Activated CD8-positive, alpha-beta memory T cell treated with anti-CD3 and anti-CD28 coated beads, Interleukin-2, amount 50 U/mL, for 4 hours (primary cell): Measurements from ENCODE around the gene MUC5B.
A peak's percentile ranks its signal among the peaks of the same experiment; 100 is the strongest.
"Not testable (repeated sequence)": the region's sequence is repeated elsewhere in the genome, so short reads cannot be mapped to it uniquely, and the experiment has no call there.

Experiments
- DNase-seq: peaks from one replicate; pipeline ENCODE4 v3.0.0-alpha.2; 2020

MUC5B gene, protein sequence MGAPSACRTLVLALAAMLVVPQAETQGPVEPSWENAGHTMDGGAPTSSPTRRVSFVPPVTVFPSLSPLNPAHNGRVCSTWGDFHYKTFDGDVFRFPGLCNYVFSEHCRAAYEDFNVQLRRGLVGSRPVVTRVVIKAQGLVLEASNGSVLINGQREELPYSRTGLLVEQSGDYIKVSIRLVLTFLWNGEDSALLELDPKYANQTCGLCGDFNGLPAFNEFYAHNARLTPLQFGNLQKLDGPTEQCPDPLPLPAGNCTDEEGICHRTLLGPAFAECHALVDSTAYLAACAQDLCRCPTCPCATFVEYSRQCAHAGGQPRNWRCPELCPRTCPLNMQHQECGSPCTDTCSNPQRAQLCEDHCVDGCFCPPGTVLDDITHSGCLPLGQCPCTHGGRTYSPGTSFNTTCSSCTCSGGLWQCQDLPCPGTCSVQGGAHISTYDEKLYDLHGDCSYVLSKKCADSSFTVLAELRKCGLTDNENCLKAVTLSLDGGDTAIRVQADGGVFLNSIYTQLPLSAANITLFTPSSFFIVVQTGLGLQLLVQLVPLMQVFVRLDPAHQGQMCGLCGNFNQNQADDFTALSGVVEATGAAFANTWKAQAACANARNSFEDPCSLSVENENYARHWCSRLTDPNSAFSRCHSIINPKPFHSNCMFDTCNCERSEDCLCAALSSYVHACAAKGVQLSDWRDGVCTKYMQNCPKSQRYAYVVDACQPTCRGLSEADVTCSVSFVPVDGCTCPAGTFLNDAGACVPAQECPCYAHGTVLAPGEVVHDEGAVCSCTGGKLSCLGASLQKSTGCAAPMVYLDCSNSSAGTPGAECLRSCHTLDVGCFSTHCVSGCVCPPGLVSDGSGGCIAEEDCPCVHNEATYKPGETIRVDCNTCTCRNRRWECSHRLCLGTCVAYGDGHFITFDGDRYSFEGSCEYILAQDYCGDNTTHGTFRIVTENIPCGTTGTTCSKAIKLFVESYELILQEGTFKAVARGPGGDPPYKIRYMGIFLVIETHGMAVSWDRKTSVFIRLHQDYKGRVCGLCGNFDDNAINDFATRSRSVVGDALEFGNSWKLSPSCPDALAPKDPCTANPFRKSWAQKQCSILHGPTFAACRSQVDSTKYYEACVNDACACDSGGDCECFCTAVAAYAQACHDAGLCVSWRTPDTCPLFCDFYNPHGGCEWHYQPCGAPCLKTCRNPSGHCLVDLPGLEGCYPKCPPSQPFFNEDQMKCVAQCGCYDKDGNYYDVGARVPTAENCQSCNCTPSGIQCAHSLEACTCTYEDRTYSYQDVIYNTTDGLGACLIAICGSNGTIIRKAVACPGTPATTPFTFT (N-terminal part only)

DNA sequence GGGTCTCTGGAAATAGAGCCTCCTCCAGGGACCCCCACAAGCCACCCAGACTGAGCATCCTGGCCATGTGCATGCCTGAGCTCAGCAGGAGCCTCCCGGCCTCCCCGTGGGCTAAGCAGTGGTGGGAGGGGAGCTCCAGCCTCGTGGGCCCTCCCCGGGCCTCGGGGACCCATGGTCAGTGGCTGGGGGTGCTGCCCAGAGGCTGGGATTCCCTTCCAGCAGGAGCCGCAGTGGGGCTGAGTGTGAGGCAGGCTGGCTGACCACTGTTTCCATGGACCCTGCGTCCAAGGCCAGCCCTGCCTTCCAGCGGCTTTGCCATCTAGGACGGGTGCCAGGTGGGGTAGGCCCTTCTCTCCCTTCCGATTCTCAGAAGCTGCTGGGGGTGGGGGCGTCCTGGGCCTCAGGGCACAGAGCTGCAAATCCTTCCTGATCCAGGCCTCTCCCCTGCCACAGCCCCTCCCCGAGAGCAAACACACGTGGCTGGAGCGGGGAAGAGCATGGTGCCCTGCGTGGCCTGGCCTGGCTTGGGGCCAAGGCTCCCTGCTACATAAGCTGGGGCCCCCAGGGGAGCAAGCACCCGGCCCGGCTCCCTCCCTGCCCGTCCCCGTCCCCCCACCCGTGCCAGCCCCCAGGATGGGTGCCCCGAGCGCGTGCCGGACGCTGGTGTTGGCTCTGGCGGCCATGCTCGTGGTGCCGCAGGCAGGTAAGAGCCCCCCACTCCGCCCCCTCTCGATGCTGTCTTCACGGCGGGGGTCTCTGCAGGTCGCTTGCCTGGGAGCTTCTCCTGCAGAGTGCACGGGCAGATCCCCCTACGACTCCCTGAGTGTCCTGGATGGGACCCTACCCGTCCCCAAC, at the start of gene MUC5B:
Gene MUC5B, plus strand, starts transcription at position 576 of the 855 bp plus-strand sequence. Its CDS starts 58 bp downstream, at position 634.
- DNase-seq: no peak

DNA sequence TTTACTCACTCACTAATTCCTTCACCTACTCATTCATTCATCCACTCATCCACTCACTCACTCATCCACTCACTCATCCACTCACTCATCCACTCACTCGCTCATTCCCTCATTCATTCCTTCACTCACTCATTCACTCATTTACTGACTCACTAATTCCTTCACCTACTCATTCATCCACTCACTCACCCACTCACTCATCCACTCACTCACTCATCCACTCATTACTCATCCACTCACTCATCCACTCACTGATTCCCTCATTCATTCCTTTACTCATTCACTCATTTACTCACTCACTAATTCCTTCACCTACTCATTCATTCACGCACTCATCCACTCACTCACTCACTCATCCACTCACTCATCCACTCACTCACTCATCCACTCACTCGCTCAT, 49.5 kb upstream of the MUC5B start:
- DNase-seq: not testable (repeated sequence)

DNA sequence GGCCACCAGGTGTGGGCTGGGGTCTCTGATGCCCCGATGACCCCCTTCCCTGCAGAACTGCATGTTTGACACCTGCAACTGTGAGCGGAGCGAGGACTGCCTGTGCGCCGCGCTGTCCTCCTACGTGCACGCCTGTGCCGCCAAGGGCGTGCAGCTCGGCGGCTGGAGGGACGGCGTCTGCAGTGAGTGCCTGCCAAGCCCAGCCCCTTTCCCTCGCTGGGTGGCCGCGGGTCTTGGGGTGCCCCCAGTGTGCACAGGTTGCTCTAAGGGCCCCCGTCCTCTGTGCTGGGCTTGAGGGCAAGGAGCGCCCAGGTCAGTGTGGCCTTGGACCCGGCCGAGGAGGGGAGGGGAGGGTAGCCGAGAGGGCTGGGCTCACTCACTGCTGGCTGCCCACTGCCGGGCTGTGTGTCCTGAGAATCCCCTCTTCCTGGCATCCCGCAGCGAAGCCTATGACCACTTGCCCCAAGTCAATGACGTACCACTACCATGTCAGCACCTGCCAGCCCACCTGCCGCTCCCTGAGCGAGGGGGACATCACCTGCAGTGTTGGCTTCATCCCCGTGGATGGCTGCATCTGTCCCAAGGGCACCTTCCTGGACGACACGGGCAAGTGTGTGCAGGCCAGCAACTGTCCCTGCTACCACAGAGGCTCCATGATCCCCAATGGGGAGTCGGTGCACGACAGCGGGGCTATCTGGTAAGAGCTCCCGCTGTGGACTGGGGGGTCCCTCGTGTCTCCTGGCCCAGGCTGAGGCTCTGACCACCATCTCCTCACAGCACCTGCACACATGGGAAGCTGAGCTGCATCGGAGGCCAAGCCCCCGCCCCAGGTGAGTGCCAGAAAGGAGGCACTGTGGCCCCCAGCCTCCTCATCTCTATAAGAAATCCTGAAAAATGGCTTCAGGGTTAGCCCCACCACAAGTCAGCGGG, 48.2 kb upstream of the MUC5B start:
- no peak for DNase-seq

DNA sequence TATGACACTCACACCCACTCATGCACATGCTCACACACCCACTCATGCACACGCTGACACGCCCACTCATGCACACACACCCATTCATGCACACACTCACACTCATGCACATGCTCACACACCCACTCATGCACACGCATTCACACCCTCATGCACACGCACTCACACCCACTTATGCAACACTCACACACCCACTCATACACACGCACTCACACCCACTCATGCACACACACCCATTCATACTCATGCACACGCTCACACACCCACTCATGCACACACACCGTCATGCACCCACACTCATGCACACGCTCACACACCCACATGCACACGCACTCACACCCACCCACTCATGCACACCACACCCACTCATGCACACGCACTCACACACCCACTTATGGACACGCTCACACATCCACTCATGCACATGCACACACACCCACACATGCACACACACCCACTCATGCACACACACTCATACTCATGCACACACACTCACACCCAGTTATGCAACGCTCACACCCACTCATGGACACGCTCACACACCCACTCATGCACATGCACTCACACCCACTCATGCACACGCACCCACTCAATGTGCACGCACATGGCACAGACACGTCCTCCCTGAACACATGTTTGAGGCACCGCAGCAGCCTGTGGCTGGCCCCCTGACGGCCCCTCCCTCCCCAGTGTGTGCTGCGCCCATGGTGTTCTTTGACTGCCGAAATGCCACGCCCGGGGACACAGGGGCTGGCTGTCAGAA, 47.2 kb upstream of the MUC5B start:
- no peak for DNase-seq

DNA sequence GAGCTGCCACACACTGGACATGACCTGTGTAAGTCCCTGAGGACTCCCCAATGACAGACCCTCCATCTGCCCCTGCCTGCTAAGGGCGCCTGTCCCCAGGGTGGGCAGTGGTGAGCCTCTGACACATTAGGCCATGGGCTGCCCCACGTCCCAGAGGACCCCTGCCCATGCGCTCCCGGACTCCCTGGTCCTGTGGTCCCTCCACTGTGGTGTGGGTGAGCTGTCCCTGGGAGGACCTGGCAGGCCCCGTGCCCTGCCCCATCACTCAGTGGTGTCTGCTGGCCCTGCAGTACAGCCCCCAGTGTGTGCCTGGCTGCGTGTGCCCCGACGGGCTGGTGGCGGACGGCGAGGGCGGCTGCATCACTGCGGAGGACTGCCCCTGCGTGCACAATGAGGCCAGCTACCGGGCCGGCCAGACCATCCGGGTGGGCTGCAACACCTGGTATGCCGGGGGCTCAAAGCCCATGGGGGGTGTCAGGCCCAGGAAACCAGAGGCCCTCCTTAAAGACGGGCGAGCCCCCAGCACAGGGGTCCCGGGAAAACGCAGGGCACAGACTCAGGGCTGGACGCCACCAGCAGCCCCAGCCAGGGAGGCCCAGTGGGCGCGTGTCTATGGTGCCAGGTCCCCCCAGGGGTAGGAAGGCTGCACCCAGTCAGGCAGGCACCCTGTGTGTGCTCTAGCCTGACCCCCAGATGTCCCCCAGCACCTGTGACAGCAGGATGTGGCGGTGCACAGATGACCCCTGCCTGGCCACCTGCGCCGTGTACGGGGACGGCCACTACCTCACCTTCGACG, 46.4 kb upstream of the MUC5B start:
- no peak for DNase-seq

DNA sequence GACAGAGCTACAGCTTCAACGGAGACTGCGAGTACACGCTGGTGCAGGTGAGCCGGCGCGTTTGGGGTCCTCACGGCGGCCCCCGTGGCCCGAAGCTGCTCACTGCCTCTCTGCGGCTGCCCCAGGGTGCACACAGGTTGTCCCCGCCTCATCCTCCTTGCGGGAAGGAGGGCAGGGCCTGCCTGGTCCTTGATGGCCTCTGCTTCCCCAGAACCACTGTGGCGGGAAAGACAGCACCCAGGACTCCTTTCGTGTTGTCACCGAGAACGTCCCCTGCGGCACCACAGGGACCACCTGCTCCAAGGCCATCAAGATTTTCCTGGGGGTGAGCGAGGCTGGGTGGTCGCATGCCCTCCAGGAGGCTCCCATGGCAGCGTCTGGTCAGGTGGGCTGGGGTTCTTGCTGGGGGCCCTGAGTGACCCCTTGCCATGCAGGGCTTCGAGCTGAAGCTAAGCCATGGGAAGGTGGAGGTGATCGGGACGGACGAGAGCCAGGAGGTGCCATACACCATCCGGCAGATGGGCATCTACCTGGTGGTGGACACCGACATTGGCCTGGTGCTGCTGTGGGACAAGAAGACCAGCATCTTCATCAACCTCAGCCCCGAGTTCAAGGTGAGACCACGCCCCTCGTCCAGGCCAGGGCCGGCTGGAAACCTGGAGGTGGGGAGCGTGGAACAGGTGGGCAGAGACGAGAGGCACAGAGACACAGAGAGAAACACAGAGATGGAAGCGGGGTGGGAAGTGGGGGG, 45.7 kb upstream of the MUC5B start:
- no peak for DNase-seq

DNA sequence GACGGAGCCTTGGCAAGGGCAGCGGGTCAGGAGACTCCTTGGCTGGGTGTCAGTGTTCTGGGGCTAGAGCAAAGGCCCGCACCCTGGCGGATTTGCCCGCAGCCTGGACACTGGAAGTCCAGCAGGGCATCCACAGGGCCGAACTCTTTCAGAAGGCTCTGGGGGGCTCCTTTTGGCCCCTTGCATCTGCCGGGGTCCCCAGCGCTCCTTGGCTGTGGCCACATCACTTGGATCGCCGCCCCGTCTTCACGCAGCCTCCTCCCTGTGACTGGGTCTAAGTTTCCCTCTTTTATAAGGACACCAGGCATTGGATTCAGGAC, 45.1 kb upstream of the MUC5B start:
- DNase-seq: no peak

DNA sequence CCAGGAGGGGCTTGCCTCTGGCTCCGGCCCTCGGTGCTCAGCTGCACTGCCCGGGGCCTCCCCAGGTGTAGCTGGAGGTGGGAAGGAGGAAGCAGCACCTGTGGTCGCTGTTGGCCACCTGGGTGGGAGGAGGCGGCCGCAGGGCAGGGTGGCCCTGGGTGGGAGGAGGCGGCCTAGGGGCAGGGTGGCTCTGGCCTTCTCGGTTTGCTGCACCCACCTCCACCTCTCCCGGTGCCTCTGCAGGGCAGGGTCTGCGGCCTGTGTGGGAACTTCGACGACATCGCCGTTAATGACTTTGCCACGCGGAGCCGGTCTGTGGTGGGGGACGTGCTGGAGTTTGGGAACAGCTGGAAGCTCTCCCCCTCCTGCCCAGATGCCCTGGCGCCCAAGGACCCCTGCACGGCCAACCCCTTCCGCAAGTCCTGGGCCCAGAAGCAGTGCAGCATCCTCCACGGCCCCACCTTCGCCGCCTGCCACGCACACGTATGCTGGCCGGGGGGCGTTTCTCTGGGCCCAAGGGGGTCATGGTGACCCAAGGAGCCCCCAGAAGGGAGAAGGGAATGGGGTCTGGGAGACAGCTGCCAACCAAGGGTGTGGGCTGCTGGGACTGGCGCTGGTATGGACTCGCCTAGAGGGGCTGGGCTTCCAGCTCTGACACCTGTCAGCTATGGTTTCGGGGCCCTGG, 44.5 kb upstream of the MUC5B start:
- no peak for DNase-seq

DNA sequence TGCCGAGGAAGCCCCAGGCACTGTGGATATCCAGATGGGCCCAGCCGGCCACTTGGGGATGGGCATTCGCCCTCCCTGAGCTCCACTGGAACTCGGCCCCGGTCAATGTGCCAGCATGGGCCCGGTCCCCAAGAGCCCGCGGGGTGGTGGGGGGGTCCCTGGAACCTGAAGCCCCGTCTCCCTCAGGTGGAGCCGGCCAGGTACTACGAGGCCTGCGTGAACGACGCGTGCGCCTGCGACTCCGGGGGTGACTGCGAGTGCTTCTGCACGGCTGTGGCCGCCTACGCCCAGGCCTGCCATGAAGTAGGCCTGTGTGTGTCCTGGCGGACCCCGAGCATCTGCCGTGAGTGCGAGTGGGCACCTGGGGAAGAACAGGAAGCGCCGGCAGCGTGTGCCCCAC, 44.0 kb upstream of the MUC5B start:
- DNase-seq: no peak

DNA sequence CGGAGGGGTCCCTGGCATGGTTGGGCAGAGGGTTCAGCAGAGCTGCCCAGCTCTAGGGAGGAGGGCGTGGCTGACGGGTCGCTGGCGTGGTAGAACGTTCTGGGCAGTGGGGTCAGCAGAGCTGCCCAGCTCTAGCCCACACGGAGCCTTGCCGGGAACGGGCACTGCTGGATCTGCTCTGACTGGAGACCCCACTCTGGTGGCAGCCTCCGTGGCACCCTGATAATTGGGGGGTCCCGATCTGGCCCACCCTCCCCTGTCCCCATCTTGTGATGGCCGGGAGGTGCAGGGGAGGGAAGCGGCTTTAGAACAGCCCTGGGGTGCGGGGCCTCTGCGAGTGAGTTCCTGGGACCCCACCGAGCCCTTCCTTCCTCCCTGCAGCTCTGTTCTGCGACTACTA, 43.2 kb upstream of the MUC5B start:
- DNase-seq: no peak

DNA sequence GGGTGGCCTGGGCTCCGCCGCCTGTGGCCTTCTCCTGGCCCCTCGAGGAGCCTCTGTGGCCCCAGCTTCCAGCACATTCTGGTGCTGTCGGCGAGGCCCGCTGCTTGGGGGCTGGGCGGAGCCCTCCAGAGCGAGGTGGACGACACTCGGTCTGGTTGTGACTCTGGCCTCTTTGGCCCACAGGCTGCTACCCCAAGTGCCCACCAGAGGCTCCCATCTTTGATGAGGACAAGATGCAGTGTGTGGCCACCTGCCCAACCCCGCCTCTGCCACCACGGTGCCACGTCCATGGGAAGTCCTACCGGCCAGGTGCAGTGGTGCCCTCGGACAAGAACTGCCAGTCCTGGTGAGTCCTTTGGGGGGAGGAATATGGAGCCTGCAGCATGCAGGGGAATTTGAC, 42.7 kb upstream of the MUC5B start:
- no peak for DNase-seq

DNA sequence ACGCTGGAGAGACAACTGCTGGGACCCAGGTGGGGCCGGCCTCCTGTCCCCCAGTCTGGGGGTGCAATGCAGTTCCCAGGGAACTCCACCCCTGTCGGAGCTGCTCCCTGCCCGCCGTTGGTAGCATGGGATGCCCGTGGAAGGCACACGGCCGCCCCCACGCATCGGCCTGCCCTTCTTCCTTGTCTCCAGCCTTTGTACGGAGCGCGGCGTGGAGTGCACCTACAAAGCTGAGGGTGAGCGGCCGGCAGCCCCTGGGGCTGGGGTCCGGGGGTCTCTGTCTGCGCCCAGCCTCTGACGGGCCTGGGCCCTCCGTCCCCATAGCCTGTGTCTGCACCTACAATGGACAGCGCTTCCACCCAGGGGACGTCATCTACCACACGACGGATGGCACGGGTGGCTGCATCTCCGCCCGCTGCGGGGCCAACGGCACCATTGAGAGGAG, 41.9 kb upstream of the MUC5B start:
- DNase-seq: no peak

DNA sequence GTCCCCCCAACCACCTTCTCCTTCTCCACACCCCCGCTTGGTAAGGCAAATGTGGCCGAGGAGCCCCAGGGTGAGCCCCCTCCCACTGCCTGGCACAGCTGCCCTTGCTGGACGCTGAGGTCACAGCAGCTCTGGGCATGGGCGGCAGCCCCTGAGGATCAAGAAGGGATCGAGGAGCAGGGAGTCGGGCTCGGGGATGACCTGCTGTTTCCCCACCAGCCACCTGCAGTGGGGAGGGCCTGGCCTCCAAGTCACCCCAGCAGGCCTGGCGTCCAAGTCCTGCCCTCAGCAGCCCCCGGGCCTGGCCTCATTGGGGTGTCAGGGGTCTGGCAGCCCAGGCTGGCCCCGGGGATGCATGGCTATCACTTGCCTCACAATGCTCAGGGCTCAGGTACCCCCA, 41.4 kb upstream of the MUC5B start:
- no peak for DNase-seq

DNA sequence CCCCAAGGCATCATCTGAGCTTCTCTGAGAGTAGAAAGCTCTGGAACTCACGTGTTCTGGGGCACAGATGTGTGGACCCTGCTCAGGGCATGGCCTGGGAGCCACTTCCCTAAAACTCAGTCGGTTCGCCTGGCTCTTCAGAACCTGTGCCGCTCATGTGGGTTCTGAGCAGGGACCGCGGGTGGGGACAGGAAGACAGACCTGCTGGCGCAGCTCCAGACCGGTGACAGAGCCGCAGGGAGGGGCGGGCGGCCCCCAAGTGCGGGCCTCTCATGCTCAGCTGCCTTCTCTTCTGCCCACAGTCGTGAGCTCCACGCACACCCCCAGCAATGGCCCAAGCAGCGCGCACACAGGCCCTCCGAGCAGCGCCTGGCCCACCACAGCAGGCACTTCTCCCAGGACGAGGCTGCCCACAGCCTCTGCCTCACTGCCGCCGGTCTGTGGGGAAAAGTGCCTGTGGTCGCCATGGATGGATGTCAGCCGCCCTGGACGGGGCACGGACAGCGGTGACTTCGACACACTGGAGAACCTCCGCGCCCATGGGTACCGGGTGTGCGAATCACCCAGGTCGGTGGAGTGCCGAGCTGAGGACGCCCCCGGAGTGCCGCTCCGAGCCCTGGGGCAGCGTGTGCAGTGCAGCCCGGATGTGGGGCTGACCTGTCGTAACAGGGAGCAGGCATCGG, 40.9 kb upstream of the MUC5B start:
- no peak for DNase-seq

DNA sequence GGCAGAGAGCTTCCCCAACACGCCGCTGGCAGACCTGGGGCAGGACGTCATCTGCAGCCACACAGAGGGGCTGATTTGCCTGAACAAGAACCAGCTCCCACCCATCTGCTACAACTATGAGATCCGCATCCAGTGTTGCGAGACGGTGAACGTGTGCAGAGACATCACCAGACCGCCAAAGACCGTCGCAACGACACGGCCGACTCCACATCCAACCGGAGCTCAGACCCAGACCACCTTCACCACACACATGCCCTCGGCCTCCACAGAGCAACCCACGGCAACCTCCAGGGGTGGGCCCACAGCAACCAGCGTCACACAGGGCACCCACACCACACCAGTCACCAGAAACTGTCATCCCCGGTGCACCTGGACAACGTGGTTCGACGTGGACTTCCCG, 38.7 kb upstream of the MUC5B start:
- not testable (repeated sequence) for DNase-seq

DNA sequence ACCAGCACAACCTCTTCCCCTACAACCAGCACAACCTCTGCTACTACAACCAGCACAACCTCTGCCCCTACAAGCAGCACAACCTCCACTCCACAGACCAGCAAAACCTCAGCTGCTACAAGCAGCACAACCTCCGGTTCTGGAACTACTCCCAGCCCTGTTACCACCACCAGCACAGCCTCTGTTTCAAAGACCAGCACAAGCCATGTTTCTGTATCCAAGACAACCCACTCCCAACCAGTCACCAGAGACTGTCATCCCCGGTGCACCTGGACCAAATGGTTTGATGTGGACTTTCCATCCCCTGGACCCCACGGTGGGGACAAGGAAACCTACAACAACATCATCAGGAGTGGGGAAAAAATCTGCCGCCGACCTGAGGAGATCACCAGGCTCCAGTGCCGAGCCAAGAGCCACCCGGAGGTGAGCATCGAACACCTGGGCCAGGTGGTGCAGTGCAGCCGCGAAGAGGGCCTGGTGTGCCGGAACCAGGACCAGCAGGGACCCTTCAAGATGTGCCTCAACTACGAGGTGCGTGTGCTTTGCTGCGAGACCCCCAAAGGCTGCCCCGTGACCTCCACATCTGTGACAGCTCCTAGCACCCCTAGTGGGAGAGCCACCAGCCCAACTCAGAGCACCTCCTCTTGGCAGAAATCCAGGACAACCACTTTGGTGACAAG, 34.3 kb upstream of the MUC5B start:
- peak; percentile 3 for DNase-seq

DNA sequence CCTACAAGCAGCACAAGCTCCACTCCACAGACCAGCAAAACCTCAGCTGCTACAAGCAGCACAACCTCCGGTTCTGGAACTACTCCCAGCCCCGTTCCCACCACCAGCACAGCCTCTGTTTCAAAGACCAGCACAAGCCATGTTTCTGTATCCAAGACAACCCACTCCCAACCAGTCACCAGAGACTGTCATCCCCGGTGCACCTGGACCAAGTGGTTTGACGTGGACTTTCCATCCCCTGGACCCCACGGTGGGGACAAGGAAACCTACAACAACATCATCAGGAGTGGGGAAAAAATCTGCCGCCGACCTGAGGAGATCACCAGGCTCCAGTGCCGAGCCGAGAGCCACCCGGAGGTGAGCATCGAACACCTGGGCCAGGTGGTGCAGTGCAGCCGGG, 33.0 kb upstream of the MUC5B start:
- DNase-seq: peak; percentile 1
